Measurements from ENCODE around the gene PTPRM.

DNA sequence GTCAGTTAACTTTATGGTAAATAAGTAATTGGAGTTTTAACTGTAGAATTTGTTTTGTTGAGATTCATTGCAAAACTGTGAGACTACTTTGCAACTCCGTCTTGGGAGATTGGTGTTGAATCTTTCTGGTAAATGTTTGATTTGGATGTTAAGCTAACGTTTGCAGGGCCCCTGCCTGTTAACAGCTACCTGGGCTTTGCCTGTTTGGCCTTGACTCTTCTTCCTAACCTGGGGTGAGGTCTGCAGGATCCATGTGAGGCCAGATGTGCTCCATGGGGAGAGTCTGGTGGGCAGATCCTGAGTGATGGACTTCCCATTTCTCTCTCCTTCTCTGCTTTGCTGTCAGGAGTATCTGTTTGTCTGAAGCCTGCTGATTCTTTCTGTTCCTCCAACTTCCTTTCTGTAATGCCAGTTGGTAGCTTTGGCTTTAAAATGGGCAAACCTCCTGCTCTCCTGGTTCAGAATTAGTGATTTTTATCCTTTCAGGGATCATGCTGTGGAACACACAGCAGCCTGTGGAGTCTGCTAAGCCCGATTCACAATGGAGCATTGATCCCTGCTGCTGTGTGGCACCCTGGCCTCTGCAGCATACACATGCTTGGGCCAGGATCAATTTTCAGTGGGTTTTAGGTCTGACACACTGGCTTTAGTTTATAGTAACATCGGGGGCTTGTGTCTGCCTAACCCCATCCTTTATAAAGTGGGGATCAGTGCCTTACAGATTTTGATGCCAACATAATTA lies 36.3 kb downstream of the PTPRM start:
- TF ChIP-seq EZH2 (IDR thresholded peaks at IDR 0.05; ENCODE audit: low read length, unreplicated experiment) (no peak), EZH2phosphoT487 (IDR thresholded peaks at IDR 0.05; ENCODE audit: borderline replicate concordance, low read length) (no peak)
- TF ChIP-seq, protein P1, sequence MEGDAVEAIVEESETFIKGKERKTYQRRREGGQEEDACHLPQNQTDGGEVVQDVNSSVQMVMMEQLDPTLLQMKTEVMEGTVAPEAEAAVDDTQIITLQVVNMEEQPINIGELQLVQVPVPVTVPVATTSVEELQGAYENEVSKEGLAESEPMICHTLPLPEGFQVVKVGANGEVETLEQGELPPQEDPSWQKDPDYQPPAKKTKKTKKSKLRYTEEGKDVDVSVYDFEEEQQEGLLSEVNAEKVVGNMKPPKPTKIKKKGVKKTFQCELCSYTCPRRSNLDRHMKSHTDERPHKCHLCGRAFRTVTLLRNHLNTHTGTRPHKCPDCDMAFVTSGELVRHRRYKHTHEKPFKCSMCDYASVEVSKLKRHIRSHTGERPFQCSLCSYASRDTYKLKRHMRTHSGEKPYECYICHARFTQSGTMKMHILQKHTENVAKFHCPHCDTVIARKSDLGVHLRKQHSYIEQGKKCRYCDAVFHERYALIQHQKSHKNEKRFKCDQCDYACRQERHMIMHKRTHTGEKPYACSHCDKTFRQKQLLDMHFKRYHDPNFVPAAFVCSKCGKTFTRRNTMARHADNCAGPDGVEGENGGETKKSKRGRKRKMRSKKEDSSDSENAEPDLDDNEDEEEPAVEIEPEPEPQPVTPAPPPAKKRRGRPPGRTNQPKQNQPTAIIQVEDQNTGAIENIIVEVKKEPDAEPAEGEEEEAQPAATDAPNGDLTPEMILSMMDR (conservative IDR thresholded peaks at IDR 0.05; ENCODE audit: low read depth, low read length), result no peak
